ENCODE results near the gene RNPS1.

Gene RNPS1

DNA sequence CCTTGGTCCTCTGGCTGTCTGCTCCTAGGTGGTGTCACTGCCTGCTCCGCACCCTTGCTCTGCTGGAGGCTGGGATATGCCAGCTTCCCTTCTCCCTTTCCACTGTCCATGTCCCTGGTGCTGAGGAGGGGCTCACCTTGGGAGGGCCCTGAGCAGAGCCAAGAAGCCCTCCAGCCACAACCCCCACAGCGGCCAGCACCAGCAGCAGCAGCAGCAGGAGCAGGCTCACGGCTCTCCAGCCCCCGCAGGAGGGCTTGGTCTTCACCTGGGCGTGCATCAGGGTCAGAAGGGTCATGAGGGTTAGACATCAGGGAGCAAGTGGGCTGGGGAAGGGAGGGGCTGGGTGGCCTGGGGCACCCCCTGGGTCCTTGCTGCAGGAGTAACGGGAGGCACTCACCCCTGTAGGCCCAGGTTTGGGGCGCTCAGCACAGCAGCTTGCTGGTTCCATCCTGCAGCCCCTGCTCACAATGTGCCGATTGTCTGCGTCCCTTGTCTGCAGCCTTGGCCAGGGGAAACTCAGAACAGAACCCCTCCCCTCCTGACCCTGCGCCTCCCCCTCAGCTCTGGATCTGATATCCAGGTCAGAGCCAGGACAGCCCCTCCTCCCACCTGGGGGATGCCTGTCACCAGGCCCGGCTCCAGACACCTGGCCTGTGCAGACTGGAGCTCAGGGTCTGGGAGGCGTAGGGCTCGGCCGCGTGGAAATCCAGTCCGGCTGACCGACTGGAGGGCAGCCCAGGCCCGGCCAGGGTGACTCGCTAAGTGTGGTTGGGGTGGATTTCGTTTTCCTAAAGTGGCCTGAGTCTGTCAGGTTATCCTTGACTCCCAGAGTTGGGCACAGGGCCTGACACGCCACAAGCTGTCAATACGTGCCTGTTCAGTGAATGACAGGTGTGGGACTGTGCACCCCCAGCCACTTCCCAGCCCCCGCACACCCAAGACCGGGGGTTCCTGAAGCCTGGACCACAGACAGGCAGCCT lies 57.2 kb downstream of the RNPS1 start, which contains the start of gene BRICD5:
TSS of gene BRICD5 (minus strand) at position 478 of the 980 bp plus-strand sequence. CDS start at position 448, 30 bp downstream.
- DNase-seq = no peak

DNA sequence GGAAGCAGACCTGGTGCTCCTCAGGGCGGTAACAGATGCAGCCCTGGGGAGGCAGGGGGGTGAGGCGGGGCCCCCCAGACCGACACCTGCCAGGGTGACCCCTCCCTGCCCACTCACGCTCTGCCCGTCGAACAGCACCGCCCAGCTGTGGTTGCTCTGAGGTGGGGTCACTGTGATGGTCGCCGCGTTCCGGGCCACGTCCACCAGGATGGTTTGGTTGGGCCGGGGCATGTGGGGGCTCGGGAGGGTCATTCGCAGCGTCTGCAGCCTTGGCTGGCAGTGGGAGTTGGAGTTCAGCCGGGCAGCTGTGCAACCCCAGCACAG lies 58.0 kb downstream of the RNPS1 start:
- DNase-seq = no peak

DNA sequence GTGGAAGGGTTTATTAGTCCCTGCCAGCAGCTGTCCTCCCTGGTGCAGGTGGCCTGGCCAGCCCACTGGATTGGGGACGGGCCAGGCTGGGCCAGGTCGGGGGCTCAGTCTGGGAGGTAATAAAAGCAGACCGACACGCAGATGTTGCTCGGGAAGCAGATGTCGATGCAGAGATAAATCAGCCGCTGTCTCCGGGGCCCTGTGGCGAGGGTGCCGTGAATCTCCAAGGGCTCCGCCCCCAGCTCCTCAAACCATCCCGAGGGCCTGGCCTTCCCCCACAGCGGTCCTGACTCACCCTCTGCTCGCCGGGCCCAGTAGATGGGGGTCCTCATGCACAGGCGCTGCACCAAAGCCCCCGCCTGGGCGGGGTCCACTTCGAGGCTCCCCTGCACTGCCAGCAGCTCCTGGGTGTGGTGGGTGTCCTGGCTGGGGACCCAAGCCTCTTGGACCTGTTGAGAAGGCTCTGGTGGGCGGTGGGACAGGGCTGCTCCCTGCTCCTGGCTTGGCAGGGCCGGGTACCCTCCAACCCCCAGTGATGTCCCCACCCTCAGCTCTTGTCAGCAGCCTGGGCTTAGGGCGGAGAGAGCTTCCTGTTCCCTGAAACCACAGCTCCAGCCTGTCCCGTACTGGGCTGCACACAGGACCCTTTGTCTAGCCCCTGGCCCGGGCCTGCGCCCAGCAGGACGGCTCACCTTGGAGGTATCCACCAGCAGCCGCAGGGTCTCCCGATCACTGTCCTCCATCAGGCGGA lies 58.5 kb downstream of the RNPS1 start:
- DNase-seq = no peak

DNA sequence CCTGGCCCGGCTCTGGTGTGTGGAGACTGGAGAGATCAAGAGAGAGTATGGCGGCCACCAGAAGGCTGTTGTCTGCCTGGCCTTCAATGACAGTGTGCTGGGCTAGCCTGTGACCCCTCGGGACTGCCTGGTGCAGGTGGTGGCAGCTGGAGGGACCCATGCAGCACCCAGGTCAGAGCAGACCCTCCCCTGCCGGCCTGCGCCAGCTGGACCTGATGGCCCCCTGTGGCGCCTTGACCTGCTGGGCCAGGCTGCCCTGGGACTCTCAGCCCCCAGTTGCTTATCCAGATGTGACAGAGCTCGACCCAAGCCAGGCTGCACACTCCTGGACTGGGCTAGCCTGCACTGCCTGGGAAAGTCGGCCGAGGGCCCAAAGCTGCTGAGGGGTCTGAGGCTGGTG lies 59.2 kb downstream of the RNPS1 start:
- DNase-seq = no peak

DNA sequence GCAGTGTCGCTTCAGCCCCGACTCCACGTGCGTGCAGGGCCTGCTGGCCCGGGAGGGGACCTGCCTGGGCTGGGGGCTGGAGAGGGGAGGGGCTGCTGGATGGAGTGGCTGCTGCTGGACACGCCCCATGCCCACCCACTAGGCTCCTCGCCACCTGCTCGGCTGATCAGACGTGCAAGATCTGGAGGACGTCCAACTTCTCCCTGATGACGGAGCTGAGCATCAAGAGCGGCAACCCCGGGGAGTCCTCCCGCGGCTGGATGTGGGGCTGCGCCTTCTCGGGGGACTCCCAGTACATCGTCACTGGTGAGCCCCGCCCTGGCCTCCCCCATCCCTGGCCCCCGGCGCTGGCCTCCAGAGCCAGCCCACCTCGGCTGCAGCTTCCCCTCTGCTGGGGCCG lies 59.6 kb downstream of the RNPS1 start:
- DNase-seq = no peak

DNA sequence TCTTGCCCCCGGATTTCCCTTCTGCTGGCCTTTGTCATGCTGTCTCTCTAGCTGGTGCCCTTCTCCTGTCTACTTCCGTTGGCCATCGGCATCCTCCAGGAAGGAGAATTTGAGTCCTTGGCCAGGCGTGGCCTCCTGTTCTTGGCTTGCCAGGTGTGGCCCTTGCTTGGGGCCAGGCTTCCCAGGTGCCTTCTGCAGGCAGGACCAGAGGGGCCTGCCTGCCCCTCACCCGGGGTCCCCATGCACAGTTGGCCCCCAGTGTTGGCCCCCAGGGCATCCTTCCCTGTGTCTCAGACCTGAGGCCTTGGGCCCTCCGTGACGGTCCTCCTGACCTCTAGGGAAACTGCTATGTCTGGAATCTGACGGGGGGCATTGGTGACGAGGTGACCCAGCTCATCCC lies 60.1 kb downstream of the RNPS1 start:
- no peak for DNase-seq

DNA sequence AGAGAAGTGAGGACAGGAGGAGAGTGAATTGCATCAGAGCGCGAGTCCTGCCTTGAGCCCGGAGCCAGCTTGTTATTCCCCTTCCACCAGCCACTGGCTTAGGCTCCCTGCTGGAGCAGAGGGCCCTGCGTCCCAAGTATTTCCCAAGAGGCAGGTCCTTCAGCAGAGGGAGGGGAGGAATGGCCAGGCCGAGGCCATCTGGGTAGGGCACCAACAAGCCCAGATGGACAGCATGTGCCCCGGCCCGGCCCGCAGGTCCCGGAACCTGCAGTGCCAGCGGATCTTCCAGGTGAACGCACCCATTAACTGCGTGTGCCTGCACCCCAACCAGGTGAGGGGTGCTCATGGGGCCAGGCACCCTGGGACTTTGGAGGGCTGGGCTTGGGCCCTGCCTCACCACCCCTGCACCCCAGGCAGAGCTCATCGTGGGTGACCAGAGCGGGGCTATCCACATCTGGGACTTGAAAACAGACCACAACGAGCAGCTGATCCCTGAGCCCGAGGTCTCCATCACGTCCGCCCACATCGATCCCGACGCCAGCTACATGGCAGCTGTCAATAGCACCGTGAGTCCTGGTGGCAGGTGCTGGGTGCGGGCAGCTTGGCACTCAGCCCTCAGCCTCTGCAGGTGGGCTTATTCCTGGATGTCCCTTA lies 61.0 kb downstream of the RNPS1 start:
- DNase-seq = no peak

DNA sequence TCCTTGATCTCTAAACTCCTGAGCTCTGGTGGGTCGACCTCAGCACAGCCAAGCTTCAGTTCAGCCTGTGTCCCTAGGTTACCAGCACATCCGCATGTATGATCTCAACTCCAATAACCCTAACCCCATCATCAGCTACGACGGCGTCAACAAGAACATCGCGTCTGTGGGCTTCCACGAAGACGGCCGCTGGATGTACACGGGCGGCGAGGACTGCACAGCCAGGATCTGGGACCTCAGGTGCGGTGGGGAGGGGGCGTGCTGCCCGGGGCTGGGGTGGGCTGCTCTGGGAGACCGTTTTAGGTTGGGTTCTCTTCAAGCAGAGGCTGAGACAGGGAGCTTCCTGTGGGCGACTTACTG lies 61.5 kb downstream of the RNPS1 start:
- DNase-seq = no peak

DNA sequence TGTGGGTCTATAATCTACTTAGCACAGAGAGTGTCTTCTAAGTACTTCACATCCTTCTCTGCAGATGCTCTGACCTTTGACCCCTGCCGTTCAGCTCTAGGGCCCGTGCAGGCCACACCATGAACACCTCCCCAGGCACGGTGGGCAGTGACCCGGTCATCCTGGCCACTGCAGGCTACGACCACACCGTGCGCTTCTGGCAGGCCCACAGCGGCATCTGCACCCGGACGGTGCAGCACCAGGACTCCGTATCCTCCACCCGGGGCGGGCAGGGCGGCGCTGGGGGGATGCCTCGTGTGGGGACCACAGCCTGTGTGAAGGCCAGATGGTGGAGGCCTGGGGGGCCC lies 62.0 kb downstream of the RNPS1 start:
- no peak for DNase-seq

DNA sequence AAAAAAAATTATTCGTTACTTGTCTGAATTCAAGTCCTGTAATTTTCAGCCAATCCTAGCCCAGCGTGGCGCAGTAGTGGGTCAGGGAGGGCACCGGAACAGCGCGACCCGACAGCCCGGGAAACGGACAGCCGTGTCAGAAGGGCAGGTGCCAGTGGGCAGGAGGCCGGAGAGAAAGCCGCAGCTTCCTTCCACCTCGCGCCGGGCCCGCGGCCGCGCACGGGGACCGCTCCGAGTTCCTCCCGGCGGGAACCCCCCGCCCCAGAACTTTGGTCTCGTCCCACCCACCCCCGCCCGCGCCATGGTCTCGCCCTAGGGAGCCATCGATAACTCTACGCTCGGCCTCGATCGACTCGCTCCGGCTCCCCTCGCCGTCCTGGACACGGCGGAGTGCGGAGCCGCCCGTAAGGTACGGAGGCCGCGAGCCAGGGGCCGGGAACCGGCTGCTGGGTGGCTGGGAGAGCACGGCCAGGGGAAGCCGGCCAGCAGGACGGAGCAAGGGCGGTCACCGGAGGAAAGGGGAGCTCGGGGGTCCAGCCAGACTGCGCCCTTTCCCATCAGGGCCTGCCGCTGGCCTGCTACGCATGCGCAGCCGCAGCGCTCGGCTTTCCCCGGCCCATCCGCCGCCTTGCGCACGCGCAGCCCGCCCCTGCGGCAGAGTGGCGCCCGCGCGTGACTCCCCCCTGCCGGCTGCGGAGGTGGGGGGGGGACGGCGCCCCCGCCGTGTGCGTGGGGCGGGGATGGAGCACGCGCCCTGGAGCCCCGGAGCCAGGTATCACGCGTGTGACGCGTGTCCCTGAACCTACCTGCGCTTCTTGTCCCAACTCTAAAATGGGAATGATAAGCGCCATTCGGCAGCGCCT lies 62.6 kb downstream of the RNPS1 start, which contains the start of gene MLST8:
TSS of gene MLST8 (plus strand) at position 351 of the 863 bp plus-strand sequence. CDS start 632 bp downstream, outside the sequence.
- peak; percentile 87 to 98 for DNase-seq

DNA sequence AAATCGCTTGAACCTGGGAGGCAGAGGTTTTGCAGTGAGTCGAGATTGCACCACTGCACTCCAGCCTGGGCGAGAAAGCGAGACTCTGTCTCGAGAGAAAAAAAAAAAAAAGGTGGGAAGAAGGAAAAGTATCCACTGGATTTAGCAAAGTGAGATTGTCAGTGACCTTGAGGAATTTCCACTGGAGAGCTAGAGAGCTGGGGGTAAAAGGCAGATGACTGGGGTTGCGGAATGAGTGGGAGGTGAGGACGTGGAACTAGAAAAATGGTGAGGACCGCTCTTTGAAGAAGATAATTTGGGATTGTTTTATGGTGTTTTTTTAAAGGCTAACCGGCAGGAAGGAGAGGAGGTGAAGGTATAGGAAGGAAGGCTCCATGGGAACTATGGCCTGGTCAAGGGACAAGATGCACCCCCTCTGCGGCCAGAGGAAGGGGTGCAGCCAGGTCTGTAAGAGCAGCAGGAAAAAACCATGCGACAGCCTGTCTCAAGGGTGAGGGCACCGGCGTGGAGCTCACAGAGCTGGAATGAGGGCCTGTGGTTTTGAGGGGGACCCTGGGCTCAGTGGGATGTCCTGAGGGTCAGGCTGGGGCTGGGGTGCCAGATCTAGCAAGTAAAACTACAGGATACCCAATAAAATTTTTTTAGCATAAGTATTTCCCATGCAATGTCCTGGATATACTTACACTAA lies 63.4 kb downstream of the RNPS1 start:
- no peak for DNase-seq
